Middle frontal gyrus (tissue), 1 donor: ENCODE results near the gene SH3RF3.

Experiments
- DNase-seq: peaks from one replicate; pipeline ENCODE4 v3.0.0-alpha.2; 2015; ENCODE audit warnings: low spot score; ENCODE audit errors: extremely low spot score

SH3RF3 gene

DNA sequence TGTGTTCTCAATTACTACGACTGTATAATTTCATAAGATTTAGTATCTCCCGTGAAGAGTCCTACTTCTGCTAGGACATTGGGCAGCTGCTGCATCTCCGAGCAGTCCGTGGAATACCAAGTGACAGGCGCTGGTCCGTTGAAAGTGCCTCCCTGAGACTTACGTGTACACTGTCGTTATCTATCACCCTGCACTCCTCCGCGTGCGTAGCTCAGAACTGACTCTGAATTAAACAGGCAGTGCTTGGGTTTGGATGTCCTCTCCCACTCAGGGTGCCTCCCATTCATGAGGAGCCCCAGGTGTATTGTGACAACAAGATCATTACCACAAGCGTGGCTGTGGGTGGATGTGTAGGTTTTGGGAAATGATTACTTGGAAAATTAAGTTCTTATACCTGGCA is 148.4 kb downstream of the SH3RF3 start:
- DNase-seq = no peak

DNA sequence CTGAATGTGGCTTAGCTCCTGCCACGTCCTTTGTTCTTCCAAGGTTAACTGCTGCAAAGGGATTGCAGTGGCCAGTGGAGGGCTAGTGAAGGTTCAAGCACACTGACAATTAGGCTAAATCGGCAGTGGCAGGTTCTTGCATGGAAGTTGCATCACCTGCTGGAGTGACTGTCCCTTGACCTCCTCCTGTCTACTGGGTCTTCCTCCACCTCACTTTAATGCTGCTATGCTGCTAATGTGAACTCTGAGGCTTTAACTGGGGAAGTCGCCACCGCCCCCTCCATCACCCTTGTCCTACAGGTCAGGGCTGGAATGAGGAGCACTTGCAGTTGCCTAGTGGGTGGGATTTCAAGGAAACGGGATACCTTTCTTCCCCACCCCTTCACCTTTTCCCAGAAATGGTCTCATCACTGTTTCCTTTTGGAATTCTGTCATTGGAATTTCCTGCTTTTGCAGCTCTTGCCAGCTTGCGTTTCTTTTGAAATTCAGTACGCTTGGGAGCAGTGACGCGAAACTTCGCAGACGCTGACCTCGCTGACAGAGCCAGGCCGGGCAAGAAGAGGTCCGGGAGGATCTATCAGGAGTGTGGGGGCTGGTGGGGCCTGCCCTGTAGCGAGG is 150.3 kb downstream of the SH3RF3 start:
- no peak for DNase-seq

GRCh38 chr2:109280804-109281203 is 151.8 kb downstream of the SH3RF3 start:
- no peak for DNase-seq

DNA sequence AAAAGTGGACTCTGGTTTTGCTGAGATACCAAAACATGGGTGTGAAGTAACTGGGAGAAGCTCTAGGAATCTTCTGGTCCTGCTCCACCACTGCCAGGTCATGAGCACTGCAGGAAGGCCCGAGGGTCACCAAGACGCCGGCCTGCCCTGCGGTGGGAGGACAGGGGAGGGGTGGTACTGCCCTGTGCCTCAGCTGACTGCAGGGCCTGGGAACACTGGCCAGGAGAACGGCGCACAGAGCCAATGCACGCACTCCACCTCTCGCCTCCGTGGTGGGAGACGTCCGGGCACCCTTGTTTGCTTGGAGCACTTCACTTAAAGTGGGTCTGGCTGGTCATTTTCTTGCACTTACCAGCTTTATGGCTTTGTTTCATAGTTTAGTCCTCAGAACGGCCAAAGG is 153.4 kb downstream of the SH3RF3 start:
- DNase-seq = no peak

DNA sequence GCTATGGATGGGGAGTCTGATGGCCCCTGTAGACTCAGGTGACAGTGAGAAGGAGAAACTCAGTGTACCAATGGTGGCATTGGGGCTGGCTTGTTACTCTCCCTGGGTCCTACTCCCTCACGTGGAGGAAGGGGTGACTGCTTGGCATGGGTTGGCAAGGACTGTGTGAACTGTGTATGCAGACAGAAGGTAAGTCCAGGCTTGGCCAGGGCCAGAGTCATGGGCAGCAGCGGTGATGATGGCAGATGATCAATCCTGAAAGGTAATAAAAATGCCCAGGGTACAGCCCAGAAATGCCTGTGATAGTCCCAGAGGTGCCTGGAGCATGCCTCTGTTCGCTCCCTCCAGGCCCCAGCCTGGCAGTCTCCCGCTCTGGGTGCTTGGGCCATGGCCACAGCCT is 153.9 kb downstream of the SH3RF3 start:
- DNase-seq = no peak

- no peak for DNase-seq
These were observed 155.8 kb downstream of the SH3RF3 start for GRCh38 chr2:109284826-109285225.

GRCh38 chr2:109285244-109285651 is 156.2 kb downstream of the SH3RF3 start:
- no peak for DNase-seq

DNA sequence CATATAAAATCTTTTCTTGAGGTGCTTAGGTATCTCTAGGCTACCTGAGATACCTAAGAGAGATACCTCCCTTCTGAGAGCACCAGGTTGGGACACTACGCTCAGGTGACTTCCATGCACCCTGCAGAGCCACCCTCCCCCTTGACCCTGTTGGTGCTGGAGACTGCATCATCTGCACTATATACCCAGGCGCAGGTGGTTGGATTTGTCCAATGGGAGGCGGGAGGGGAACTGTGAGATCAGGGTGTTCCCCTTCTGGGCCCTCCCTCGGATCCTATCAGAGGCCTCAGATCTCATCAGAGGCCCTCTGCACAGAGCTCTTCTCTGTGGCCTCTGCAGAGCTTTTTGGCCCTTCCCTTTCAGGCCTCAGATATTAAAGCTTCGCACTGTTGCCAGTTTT is 158.4 kb downstream of the SH3RF3 start:
- no peak for DNase-seq

- no peak for DNase-seq
These were observed 158.8 kb downstream of the SH3RF3 start for GRCh38 chr2:109287838-109288237.

GRCh38 chr2:109288544-109289368 is 159.8 kb downstream of the SH3RF3 start:
- DNase-seq = no peak

GRCh38 chr2:109289504-109290222 is 160.7 kb downstream of the SH3RF3 start:
- DNase-seq = no peak

GRCh38 chr2:109290887-109291643 is 162.1 kb downstream of the SH3RF3 start:
- no peak for DNase-seq

GRCh38 chr2:109292386-109292785 is 163.4 kb downstream of the SH3RF3 start:
- DNase-seq = no peak

DNA sequence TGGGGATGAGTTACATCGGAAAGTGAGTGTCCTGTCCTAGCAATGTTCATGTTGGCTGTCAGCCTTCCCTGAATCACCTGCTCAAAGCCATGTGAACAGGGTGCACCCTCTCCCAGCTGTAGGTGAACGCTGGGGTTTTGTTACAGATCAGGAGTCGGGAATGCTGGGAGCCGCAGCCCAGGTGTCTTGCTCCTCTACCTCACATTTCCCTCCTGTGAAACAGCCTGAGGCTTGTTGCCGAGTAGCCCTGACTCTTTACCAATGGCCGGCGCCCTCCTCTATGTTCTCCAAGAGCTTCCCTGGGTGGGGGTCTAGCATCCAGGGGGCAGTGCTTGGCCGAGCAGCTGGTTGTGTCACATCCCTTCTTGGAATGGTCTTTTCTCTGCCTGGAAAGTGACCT is 164.7 kb downstream of the SH3RF3 start:
- DNase-seq = no peak

- no peak for DNase-seq
These were observed 165.5 kb downstream of the SH3RF3 start for GRCh38 chr2:109294523-109294922.

DNA sequence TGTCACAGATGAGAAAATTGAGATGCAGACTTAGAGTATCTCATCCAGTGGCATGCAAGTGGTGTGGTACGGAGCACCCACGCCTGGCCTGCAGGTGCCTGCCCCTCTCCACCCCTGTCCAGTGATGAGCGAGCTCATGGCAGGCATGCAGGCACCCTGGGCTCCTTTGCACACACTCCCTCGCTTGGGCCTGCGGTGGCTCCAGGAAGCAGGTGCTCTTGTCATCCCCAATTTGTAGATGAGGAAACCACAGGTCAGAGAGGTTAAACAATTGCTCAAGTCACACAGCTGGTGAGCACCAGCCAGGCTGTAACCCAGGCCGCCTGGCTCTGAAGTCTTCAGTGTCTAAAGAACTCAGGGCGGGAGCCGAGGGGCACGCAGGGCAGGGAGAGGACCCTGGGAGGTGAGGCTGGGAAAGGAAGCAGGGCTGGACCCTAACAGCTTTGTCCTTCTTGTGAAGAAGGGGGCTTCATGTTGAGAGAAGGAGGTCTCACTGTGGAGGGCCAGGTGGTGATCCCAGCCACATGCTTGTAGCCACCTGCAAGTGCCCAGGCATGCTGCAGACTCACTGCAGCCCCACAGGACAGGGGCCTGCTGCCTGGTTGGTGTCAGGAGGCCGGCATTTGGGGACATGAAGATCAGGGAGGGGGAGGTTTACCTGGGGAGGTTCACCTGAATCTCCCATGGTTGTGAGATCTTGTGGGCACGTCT is 166.2 kb downstream of the SH3RF3 start:
- DNase-seq = no peak

- DNase-seq = no peak
These were observed 166.7 kb downstream of the SH3RF3 start for GRCh38 chr2:109295781-109296117.

DNA sequence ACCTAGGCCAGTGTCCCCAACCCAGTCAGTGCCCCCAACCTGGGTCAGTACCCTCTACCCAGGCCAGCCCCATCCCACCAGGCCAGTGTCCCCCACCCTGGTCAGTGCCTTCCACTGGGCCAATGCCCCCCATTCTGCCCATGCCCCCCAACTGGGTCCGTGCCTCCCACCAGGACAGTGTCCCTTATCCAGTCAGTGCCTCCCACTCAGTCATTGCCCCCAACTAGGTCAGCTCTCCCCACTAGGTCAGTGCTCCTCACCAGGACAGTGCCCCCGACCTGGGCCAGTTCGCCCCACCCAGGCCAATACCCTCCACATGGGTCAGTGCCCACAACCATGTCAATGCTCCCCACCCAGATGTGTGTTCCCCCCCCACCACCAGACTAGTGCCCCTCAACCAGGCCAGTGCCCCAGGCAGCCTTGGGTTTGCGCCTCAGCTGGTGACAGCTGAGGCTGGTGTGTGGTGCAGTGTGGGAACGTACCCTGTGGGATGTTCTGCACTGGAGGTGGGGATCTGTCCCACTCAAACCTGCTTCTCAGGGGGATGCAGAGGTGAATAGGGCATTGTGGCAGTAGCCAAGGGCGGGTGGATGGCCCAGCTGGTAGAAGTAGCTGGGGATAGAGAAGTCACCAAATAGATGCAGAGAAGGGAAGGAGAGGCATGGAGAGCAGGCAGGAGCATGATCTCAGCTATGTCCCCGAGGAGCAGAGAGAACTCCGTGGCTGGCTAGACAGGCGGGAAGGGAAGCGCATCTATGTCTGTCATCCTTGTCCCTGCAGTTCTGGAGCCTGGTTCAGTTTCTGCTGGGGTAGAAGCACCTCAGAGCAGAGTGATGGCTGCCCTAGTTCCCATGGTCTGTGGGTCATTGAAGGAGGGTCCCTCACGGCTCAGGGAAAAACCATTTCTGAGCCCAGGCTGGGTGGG is 168.8 kb downstream of the SH3RF3 start:
- DNase-seq = no peak

GRCh38 chr2:109298851-109299250 is 169.8 kb downstream of the SH3RF3 start:
- no peak for DNase-seq

GRCh38 chr2:109299536-109299935 is 170.5 kb downstream of the SH3RF3 start:
- no peak for DNase-seq
